IMR-90 (cell line): ENCODE results near the gene EMID1.

Source experiments
- FOS ChIP-seq: fragments of 150-350 bp; IDR thresholded peaks from 2 replicates; pipeline ENCODE4 v1.6.1; 2016; ENCODE audit warnings: low read depth, low read length
- MAZ ChIP-seq: IDR thresholded peaks from 2 replicates; pipeline ENCODE4 v1.6.1; 2012; ENCODE audit warnings: low read depth, mild to moderate bottlenecking, low read length, improper control_type of control experiment, moderate library complexity, borderline replicate concordance
- POLR2A ChIP-seq: IDR thresholded peaks from 2 replicates; pipeline ENCODE4 v1.6.1; 2012; ENCODE audit warnings: mild to moderate bottlenecking, low read depth, low read length
- RFX5 ChIP-seq: IDR thresholded peaks from 2 replicates; pipeline ENCODE4 v1.8.0; 2012; ENCODE audit warnings: low read depth, mild to moderate bottlenecking, low read length, moderate library complexity
- TF ChIP-seq, protein P1 (sequence below): conservative IDR thresholded peaks from 2 replicates; pipeline ENCODE4 v1.5.1; 2012; ENCODE audit warnings: mild to moderate bottlenecking, low read depth, low read length, improper control_type of control experiment
- TF ChIP-seq, protein P2 (sequence below): fragments of 150-350 bp; IDR thresholded peaks from 2 replicates; pipeline ENCODE4 v1.6.1; 2017; ENCODE audit warnings: mild to moderate bottlenecking, antibody characterized with exemption, low read length, low read depth

DNA sequence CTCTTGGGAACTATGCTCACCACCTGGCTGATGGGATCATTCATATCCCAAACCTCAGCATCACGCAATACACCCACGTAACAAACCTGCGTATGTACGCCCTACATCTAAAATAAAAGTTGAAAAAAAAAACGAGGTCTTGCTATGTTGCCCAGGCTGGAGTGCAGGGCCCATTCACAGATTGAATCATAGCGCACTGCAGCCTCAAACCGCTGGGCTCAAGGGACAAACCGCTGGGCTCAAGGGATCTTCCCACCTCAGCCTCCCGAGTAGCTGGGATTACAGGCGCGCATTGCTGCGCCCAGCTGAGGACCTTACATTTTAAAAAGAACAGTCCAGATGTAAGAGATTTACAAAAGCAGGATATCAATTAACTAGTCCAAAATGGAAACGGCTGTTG lies 41.9 kb upstream of the EMID1 start:
- TF ChIP-seq MAZ (no peak), RFX5 (no peak), POLR2A (no peak), FOS (no peak)
- TF ChIP-seq, protein P1, sequence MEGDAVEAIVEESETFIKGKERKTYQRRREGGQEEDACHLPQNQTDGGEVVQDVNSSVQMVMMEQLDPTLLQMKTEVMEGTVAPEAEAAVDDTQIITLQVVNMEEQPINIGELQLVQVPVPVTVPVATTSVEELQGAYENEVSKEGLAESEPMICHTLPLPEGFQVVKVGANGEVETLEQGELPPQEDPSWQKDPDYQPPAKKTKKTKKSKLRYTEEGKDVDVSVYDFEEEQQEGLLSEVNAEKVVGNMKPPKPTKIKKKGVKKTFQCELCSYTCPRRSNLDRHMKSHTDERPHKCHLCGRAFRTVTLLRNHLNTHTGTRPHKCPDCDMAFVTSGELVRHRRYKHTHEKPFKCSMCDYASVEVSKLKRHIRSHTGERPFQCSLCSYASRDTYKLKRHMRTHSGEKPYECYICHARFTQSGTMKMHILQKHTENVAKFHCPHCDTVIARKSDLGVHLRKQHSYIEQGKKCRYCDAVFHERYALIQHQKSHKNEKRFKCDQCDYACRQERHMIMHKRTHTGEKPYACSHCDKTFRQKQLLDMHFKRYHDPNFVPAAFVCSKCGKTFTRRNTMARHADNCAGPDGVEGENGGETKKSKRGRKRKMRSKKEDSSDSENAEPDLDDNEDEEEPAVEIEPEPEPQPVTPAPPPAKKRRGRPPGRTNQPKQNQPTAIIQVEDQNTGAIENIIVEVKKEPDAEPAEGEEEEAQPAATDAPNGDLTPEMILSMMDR, result no peak
- TF ChIP-seq, protein P2, sequence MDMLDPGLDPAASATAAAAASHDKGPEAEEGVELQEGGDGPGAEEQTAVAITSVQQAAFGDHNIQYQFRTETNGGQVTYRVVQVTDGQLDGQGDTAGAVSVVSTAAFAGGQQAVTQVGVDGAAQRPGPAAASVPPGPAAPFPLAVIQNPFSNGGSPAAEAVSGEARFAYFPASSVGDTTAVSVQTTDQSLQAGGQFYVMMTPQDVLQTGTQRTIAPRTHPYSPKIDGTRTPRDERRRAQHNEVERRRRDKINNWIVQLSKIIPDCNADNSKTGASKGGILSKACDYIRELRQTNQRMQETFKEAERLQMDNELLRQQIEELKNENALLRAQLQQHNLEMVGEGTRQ, result no peak
